ENCODE measurements around the gene IKZF2. TPM values are rescaled to one million over a fixed set of nuclear protein-coding genes. Genes with fewer than 3 reads are reported as not detected.

IKZF2 gene
- total RNA-seq (10 to 100 TPM in 1 of 2 donors, 1 to 10 TPM in 1; 9.1 to 11.4 TPM), polyA plus RNA-seq (ENCODE audit: insufficient read depth, low read depth, low replicate concordance) (3.0 TPM)
- long read RNA-seq, donor 1 = 0 reads
- long read RNA-seq, donor 2 = 0 reads

DNA sequence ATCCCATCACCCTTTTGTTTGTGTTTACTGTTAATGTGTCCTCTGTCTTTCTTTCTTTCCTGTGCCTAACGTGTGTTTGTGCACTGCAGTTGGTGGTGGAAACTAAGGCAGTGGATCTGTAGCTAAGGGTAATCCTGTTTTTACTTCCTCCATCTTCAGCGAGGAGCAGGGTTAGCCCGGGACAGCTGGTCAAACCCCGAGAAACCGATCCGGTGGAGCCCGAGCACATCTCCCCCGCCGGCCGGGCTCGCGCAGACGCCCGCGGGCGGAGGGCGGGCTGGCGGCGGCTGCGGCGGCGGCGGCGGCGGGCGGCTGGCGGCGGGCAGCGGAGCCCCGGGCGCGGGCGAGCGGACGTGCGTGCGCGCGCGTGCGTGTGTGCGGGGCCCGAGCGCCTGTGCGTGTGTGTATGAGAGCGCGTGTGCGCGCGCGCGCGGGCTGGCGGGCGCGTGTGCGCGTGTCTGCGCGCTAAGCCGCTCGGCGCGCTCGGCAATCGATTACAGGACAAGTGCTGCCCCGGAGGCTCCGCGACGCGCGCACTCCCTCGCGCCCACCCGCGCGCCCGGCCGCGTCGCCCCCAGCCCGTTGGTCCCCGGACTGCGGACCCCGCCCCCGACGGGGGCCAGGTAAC is at the start of gene IKZF2:
Gene IKZF2, minus strand, starts transcription at position 176 of the 628 bp plus-strand sequence. CDS start 2,983 bp downstream, outside the sequence.
- no peaks in the 10 kb centered on the region for H3K9me3 ChIP-seq
- TF ChIP-seq POLR2A (IDR thresholded peaks at IDR 0.05) (no peak), CTCF (IDR thresholded peaks at IDR 0.05) (no peak)
- peak within 1 kb of the TSS; percentile 91 to 98 for H3K27ac ChIP-seq
- no peaks in the 10 kb centered on the region for H3K36me3 ChIP-seq (ENCODE audit: low read depth, missing control alignments)
- H3K27me3 ChIP-seq = no peaks in the 10 kb centered on the region
- peak within 1 kb of the TSS; percentile 81 to 86 for H3K4me3 ChIP-seq
- WGBS, 2 donors = 0% methylated on average over 2 to 48 of the region's 87 CpGs
- intact Hi-C loops (cut with DNase I; ENCODE audit: low total_unique reads) = loop anchor here (10.0 kb wide), 1 partner anchor 377 kb away; no protein-coding TSS in a partner anchor
- DNase-seq = peak; percentile 92
- no peaks in the 10 kb centered on the region for H3K4me1 ChIP-seq

GRCh38 chr2:213199871-213200270 is 48.5 kb upstream of the IKZF2 start:
- TF ChIP-seq CTCF (IDR thresholded peaks at IDR 0.05) (no peak), POLR2A (IDR thresholded peaks at IDR 0.05) (no peak)

GRCh38 chr2:213189001-213189899 is 37.8 kb upstream of the IKZF2 start:
- Histone ChIP-seq H3K4me1 (no peaks in the 10 kb centered on the region), H3K9me3 (no peaks in the 10 kb centered on the region), H3K4me3 (no peak overlapping the region), H3K27me3 (no peaks in the 10 kb centered on the region), H3K27ac (no peak overlapping the region), H3K36me3 (ENCODE audit: low read depth, missing control alignments) (no peaks in the 10 kb centered on the region)
- 22 to 25% methylated on average over 15 to 16 of the region's 16 CpGs for WGBS, 2 donors
- peak; percentile 18 for DNase-seq
- TF ChIP-seq POLR2A (IDR thresholded peaks at IDR 0.05) = no peak
- TF ChIP-seq CTCF (IDR thresholded peaks at IDR 0.05) = no peak
- intact Hi-C loops (cut with DNase I; ENCODE audit: low total_unique reads) = no loop called here

More at GRCh38 chr2:213199871-213200270, 48.5 kb upstream of the IKZF2 start:
- Histone ChIP-seq H3K36me3 (ENCODE audit: low read depth, missing control alignments) (no peaks in the 10 kb centered on the region), H3K9me3 (no peaks in the 10 kb centered on the region), H3K27ac (no peak overlapping the region), H3K4me1 (peaks cover 6% of the 10 kb centered on the region), H3K4me3 (no peak overlapping the region), H3K27me3 (no peaks in the 10 kb centered on the region)
- intact Hi-C loops (cut with DNase I; ENCODE audit: low total_unique reads) = no loop called here
- DNase-seq = no peak

GRCh38 chr2:213188533-213188867 is 37.1 kb upstream of the IKZF2 start:
- no peaks in the 10 kb centered on the region for H3K27me3 ChIP-seq
- 81 to 83% methylated on average over 2 of the region's 2 CpGs for WGBS, 2 donors
- H3K4me1 ChIP-seq = no peaks in the 10 kb centered on the region
- H3K4me3 ChIP-seq = no peak overlapping the region
- DNase-seq = no peak
- no peaks in the 10 kb centered on the region for H3K36me3 ChIP-seq (ENCODE audit: low read depth, missing control alignments)
- TF ChIP-seq POLR2A (IDR thresholded peaks at IDR 0.05) (no peak), CTCF (IDR thresholded peaks at IDR 0.05) (no peak)
- H3K27ac ChIP-seq = no peak overlapping the region
- no peaks in the 10 kb centered on the region for H3K9me3 ChIP-seq
- intact Hi-C loops (cut with DNase I; ENCODE audit: low total_unique reads) = no loop called here
